H1 (cell line): ENCODE results near the gene LIG4. TPM values are rescaled to one million over a fixed set of nuclear protein-coding genes. Genes with fewer than 3 reads are reported as not detected.

Experiments
- CTCF ChIA-PET: fragments of 300-600 bp; sonication (Branson Sonifier 250); formaldehyde crosslinking; loops from one replicate; lab custom pipeline; 2021; ENCODE audit not compliant: partially characterized antibody; lab: Charles Lee
- POLR2A ChIA-PET: fragments of 300-600 bp; sonication (Branson Sonifier 250); formaldehyde crosslinking; loops from one replicate; lab custom pipeline; 2021; ENCODE audit warnings: inconsistent platforms; ENCODE audit not compliant: partially characterized antibody; lab: Charles Lee
- DNase-seq, 2 experiments: peaks; one replicate each; pipeline versions ENCODE4 v3.0.0 to v3.0.0-alpha.2; 2010 to 2022; ENCODE audit warnings: low spot score in 2 of 2, low read depth in 1 of 2, mixed read lengths in 1 of 2
- FAIRE-seq: peaks from 2 replicates; lab custom pipeline; 2011; peaks lifted over from hg19 to GRCh38; lab: Jason Lieb, UNC
- H2AFZ ChIP-seq: 2 replicates; pipeline ENCODE4 v1.8.1; 2012; ENCODE audit warnings: low read length, inconsistent platforms
- H2AK5ac ChIP-seq: 2 replicates; pipeline ENCODE4 v1.6.1; 2013; ENCODE audit warnings: low read depth, low read length
- H2BK120ac ChIP-seq: replicated peaks from 2 replicates; pipeline ENCODE3; 2013; ENCODE audit warnings: low read depth, low read length, inconsistent platforms
- H2BK12ac ChIP-seq: 2 replicates; pipeline ENCODE4 v1.6.1; 2013; ENCODE audit warnings: low read depth, low read length
- H2BK15ac ChIP-seq: 2 replicates; pipeline ENCODE4 v1.6.1; 2013; ENCODE audit warnings: low read length
- H2BK20ac ChIP-seq: 2 replicates; pipeline ENCODE4 v1.6.1; 2013; ENCODE audit warnings: low read length
- H2BK5ac ChIP-seq: 2 replicates; pipeline ENCODE4 v1.6.1; 2013; ENCODE audit warnings: low read depth, low read length
- H3K14ac ChIP-seq: 2 replicates; pipeline ENCODE4 v1.6.1; 2013; ENCODE audit warnings: inconsistent platforms; ENCODE audit not compliant: insufficient read length
- H3K18ac ChIP-seq: 2 replicates; pipeline ENCODE4 v1.6.1; 2013; ENCODE audit warnings: low read length; ENCODE audit errors: extremely low read depth
- H3K23ac ChIP-seq: 2 replicates; pipeline ENCODE4 v1.6.1; 2013; ENCODE audit warnings: inconsistent platforms; ENCODE audit not compliant: insufficient read length
- H3K23me2 ChIP-seq: 2 replicates; pipeline ENCODE4 v1.6.1; 2013; ENCODE audit warnings: low read depth, low read length
- H3K27ac ChIP-seq: 2 replicates; pipeline ENCODE4 v1.6.1; 2011; ENCODE audit warnings: low read depth, low read length, inconsistent platforms
- H3K27me3 ChIP-seq, 4 experiments: replicated peaks in 1 of 4; 1 replicate in 1 of 4; 2 replicates in 3 of 4; pipeline versions ENCODE4 v1.6.1 to v1.8.1; 2011 to 2013; ENCODE audit warnings: low read length in 3 of 4, mild to moderate bottlenecking in 3 of 4, inconsistent platforms in 2 of 4, mixed read lengths in 2 of 4, moderate library complexity in 1 of 4; ENCODE audit not compliant: control insufficient read depth in 3 of 4, insufficient read depth in 3 of 4; ENCODE audit errors: extremely low read depth in 1 of 4
- H3K36me3 ChIP-seq, 4 experiments: 2 replicates each; pipeline versions ENCODE4 v1.6.1 to v1.8.1; 2011 to 2013; ENCODE audit warnings: mild to moderate bottlenecking in 4 of 4, low read length in 3 of 4, moderate library complexity in 2 of 4, control low read depth in 1 of 4, inconsistent platforms in 1 of 4; ENCODE audit not compliant: insufficient read depth in 4 of 4, control insufficient read depth in 2 of 4
- H3K4ac ChIP-seq: replicated peaks from 2 replicates; pipeline ENCODE3; 2013; ENCODE audit warnings: low read length, low read depth, mixed read lengths, inconsistent platforms; ENCODE audit not compliant: insufficient read length
- H3K4me1 ChIP-seq, 4 experiments: replicated peaks in 1 of 4; 1 replicate in 1 of 4; 2 replicates in 3 of 4; pipeline versions ENCODE4 v1.6.1 to v1.8.1; 2011 to 2013; ENCODE audit warnings: low read length in 3 of 4, inconsistent platforms in 2 of 4, mixed read lengths in 1 of 4; ENCODE audit not compliant: insufficient read depth in 4 of 4, control insufficient read depth in 3 of 4
- H3K4me2 ChIP-seq, 2 experiments: 2 replicates each; pipeline versions ENCODE4 v1.6.1 to v1.8.1; 2011 to 2013; ENCODE audit warnings: low read depth in 2 of 2, low read length in 2 of 2, control low read depth in 1 of 2, inconsistent platforms in 1 of 2, mild to moderate bottlenecking in 1 of 2; ENCODE audit not compliant: insufficient read depth in 1 of 2
- H3K4me3 ChIP-seq, 4 experiments: fragments of 200-600, 300-600 bp in 1 of 4; sonication (generic), shearing (Covaris generic), sonication (Bioruptor Twin) in 1 of 4; 2 replicates each; pipeline versions ENCODE4 v1.5.1 to v1.8.1; 2011 to 2016; ENCODE audit warnings: low read length in 4 of 4, low read depth in 3 of 4, control low read depth in 2 of 4, inconsistent platforms in 2 of 4, mild to moderate bottlenecking in 2 of 4, mixed read lengths in 1 of 4, moderate library complexity in 1 of 4; ENCODE audit not compliant: insufficient read depth in 2 of 4; ENCODE audit errors: extremely low read depth in 1 of 4
- H3K56ac ChIP-seq: replicated peaks from 2 replicates; pipeline ENCODE3; 2013; ENCODE audit warnings: low read depth, mild to moderate bottlenecking, mixed read lengths, low read length, inconsistent platforms; ENCODE audit not compliant: insufficient read length
- H3K79me1 ChIP-seq: 2 replicates; pipeline ENCODE4 v1.6.1; 2013; ENCODE audit warnings: low read depth, low read length, control low read depth
- H3K79me2 ChIP-seq, 2 experiments: 2 replicates each; pipeline versions ENCODE4 v1.6.1 to v1.8.1; 2012 to 2013; ENCODE audit warnings: low read length in 2 of 2, mild to moderate bottlenecking in 2 of 2, inconsistent platforms in 1 of 2; ENCODE audit not compliant: insufficient read depth in 2 of 2, control insufficient read depth in 1 of 2
- H3K9ac ChIP-seq, 4 experiments: replicated peaks in 1 of 4; 1 replicate in 1 of 4; 2 replicates in 3 of 4; pipeline versions ENCODE4 v1.6.1 to v1.8.1; 2011 to 2013; ENCODE audit warnings: low read depth in 3 of 4, low read length in 3 of 4, control low read depth in 2 of 4, mild to moderate bottlenecking in 2 of 4, moderate library complexity in 2 of 4, inconsistent platforms in 1 of 4; ENCODE audit errors: extremely low read depth in 1 of 4
- H3K9me3 ChIP-seq, 2 experiments: 2 replicates each; pipeline versions ENCODE4 v1.6.1 to v1.8.1; 2012 to 2013; ENCODE audit warnings: mild to moderate bottlenecking in 2 of 2, moderate library complexity in 2 of 2, control low read depth in 1 of 2, inconsistent platforms in 1 of 2, low read depth in 1 of 2, low read length in 1 of 2, mixed read lengths in 1 of 2; ENCODE audit not compliant: insufficient read depth in 2 of 2
- H4K20me1 ChIP-seq, 2 experiments: replicated peaks in 1 of 2; 2 replicates each; pipeline versions ENCODE3 to v1.8.1; 2011 to 2013; ENCODE audit warnings: inconsistent platforms in 2 of 2, low read length in 2 of 2, mild to moderate bottlenecking in 1 of 2; ENCODE audit not compliant: insufficient read depth in 2 of 2, control insufficient read depth in 1 of 2
- H4K5ac ChIP-seq: 2 replicates; pipeline ENCODE4 v1.6.1; 2013; ENCODE audit warnings: low read length, low read depth, mixed read lengths, inconsistent platforms; ENCODE audit not compliant: insufficient read length
- H4K8ac ChIP-seq: 2 replicates; pipeline ENCODE4 v1.8.0; 2013; ENCODE audit warnings: mild to moderate bottlenecking, moderate library complexity, low read length, inconsistent platforms; ENCODE audit not compliant: insufficient read depth; ENCODE audit errors: extremely low read depth
- H4K91ac ChIP-seq: replicated peaks from 2 replicates; pipeline ENCODE3; 2013; ENCODE audit warnings: low read length, mixed read lengths, inconsistent platforms; ENCODE audit not compliant: insufficient read length
- CTBP2 ChIP-seq: IDR thresholded peaks from 2 replicates; pipeline ENCODE4 v1.7.0; 2011; ENCODE audit warnings: borderline replicate concordance, mild to moderate bottlenecking, moderate library complexity, mixed read lengths, low read length; ENCODE audit not compliant: insufficient read depth, insufficient read length
- RAD21 ChIP-seq, 2 experiments: IDR thresholded peaks in 1 of 2; conservative IDR thresholded peaks in 1 of 2; 2 replicates each; pipeline ENCODE4 v1.6.1; 2011; ENCODE audit warnings: low read depth in 2 of 2, low read length in 2 of 2, improper control_type of control experiment in 1 of 2, inconsistent platforms in 1 of 2, mild to moderate bottlenecking in 1 of 2, moderate library complexity in 1 of 2
- WGBS, 2 experiments: shearing (Covaris generic) in 1 of 2; methylation state at CpG; one replicate each; pipeline versions ENCODE4 v1.1.6 to v1.1.7; 2013 to 2015; ENCODE audit warnings: low lambda C conversion rate in 2 of 2, mixed read lengths in 2 of 2, inconsistent platforms in 1 of 2, low coverage in 1 of 2, missing lambda C conversion rate in 1 of 2; ENCODE audit not compliant: insufficient replicate concordance in 2 of 2, insufficient coverage in 1 of 2, insufficient read length in 1 of 2; ENCODE audit errors: extremely low coverage in 1 of 2, missing lambda C conversion rate in 1 of 2; 5-methylcytosine and 5-hydroxymethylcytosine counted together
- polyA plus RNA-seq, 7 experiments: library from polyadenylated mRNA; depleted of rRNA in 3 of 7; stranded (reverse) in 5 of 7; unstranded in 2 of 7; fragments of >200 nt in 5 of 7; fragments of 200-250 nt in 2 of 7; gene quantifications; 1 replicate in 5 of 7; 2 replicates in 1 of 7; 4 replicates in 1 of 7; pipeline versions ENCODE4 v1.2.1 to v1.2.3, GENCODE V29; 2011 to 2013; ENCODE audit warnings: missing spikeins in 2 of 7, mixed read lengths in 2 of 7
- total RNA-seq: library from RNA; stranded (reverse); fragmentation: NEBNext Ultra II Directional; extraction: Animal tissue kit (Norgen Biotek cat#: 25700); gene quantifications from 2 replicates; pipeline ENCODE4 v1.2.1, GENCODE V29; 2021

The LIG4 gene
- total and polyA plus RNA-seq, 2 of the 8 experiments (the other 6 are each of a cell fraction or from before 2014, with no cell fraction given): 1.1 to 4.5 TPM

DNA sequence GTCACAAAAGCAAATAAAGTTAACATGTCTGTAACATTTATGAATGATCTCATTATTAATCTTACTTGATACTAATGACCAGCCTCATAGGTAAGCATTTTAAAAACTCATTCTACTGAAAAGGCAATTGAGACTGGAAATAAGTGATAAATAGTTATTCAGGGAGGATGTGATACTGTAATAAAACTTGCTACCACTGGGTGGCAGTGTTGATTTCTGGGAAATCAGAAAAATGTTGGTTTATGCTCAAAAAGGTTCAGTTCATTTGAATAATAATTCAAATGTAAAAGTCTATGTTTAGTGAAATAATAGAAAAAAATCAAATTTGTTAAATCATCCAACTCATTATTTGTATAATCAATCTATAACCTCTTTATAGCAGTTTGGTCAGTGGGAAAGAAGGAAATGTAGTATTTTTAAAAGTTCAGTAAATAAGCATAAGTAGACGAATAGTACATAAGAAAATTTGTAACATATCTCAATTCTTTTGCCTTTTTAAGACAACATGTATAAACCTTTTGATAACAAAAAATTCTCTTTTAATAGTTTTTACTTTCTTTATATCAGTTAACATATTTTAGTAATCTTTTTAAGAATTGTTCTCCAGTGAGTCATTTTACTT lies 12.4 kb upstream of the LIG4 start:
- Histone ChIP-seq H3K4ac (no peak overlapping the region), H3K27me3 (no peaks in the 10 kb centered on the region), H2BK15ac (no peak overlapping the region), H3K23me2 (no peaks in the 10 kb centered on the region), H3K36me3 (peaks cover 0 to 7% (median 0%) of the 10 kb centered on the region in 4 experiments; a peak in 3 of 8 replicates), H4K20me1 (peaks cover 2 to 4% of the 10 kb centered on the region in 2 experiments), H4K5ac (no peak overlapping the region), H3K79me2 (peaks cover 0 to 41% of the 10 kb centered on the region in 2 experiments; a peak in 2 of 4 replicates), H4K91ac (no peak overlapping the region), H2BK12ac (no peak overlapping the region), H2BK120ac (no peak overlapping the region), H3K4me3 (no peak overlapping the region), H3K18ac (no peak overlapping the region), H2AFZ (no peak overlapping the region), H2BK5ac (no peak overlapping the region), H3K4me2 (no peak overlapping the region), H3K9ac (no peak overlapping the region), H3K79me1 (no peaks in the 10 kb centered on the region), H3K4me1 (no peaks in the 10 kb centered on the region), H3K14ac (no peak overlapping the region), H4K8ac (no peak overlapping the region), H3K27ac (no peak overlapping the region), H3K56ac (no peak overlapping the region), H3K9me3 (no peaks in the 10 kb centered on the region), H2BK20ac (no peak overlapping the region), H2AK5ac (no peak overlapping the region), H3K23ac (no peak overlapping the region)
- DNase-seq (no peak), FAIRE-seq (peak; percentile 36)
- ChIA-PET POLR2A (no interaction called here), CTCF (interaction anchor here (0.9 kb wide), 1 partner anchor 12 kb away, joined by 3 read pairs; no protein-coding TSS in a partner anchor)
- 78% methylated on average over 1 of the region's 1 CpG; no CpG with 5 or more reads in 1 of the 2 experiments for WGBS, 2 experiments
- no peak for TF ChIP-seq CTBP2
- peak; percentile 41 to 57 for TF ChIP-seq RAD21 (IDR thresholded peaks at IDR 0.05 in 1 of 2, conservative IDR thresholded peaks at IDR 0.05 in 1 of 2; ENCODE audit: low read depth in 2 of 2, low read length in 2 of 2)
